ENCODE measurements around the gene NAA50. TPM values are rescaled to one million over a fixed set of nuclear protein-coding genes. Genes with fewer than 3 reads are reported as not detected.
A peak's percentile ranks its signal among the peaks of the same experiment; 100 is the strongest.

Gene NAA50
- total RNA-seq, 4 donors from 2014 or later, result 55.7 to 116 (median 82.7) TPM

- DNase-seq, result peak; percentile 21
- intact Hi-C loops (cut with DNase I; ENCODE audit: low total_unique reads), result loop anchor here (2.0 to 10.0 kb wide), 2 partner anchors 51 to 443 kb away; partner anchors contain the start of gene USF3
- H3K27ac ChIP-seq, result peak overlapping the region; percentile 95 to 99 (median 97)
- H3K4me3 ChIP-seq, result peak overlapping the region; percentile 62 to 89 (median 83)
- 2 to 6% methylated on average over 5 to 18 of the region's 18 CpGs for WGBS, 2 donors (ENCODE audit: low coverage in 1 of 2)
- no peaks in the 10 kb centered on the region for H3K9me3 ChIP-seq
- in situ Hi-C loops (cut with MboI; ENCODE audit: low pct_ligation_motif_present in 1 of 4, low pct_unique_long_range_greater_than_20kb in 1 of 4, low sequenced_read_pairs in 3 of 4), result loop anchor here in 2 of 4 donors (10.0 to 25.0 kb wide), 2 partner anchors 53 to 315 kb away; partner anchors contain the start of genes CCDC191 (in 1 of the 2), QTRT2 (in 1 of the 2) and USF3 (in 1 of the 2)
- H3K4me1 ChIP-seq, result peaks cover 18 to 66% (median 40%) of the 10 kb centered on the region in 4 donors
- peak; percentile 5 for TF ChIP-seq POLR2A (IDR thresholded peaks at IDR 0.05)
- TF ChIP-seq EP300 (IDR thresholded peaks at IDR 0.05; ENCODE audit: low read depth), result no peak
- TF ChIP-seq POLR2AphosphoS5 (IDR thresholded peaks at IDR 0.05), result no peak
- TF ChIP-seq CTCF (IDR thresholded peaks at IDR 0.05), result no peak
- H3K36me3 ChIP-seq, result no peaks in the 10 kb centered on the region
- H3K27me3 ChIP-seq, result no peaks in the 10 kb centered on the region
Measured at GRCh38 chr3:113747283-113748046, 1.4 kb upstream of the NAA50 start.

GRCh38 chr3:113746548-113747282 lies 666 bp upstream of the NAA50 start, which contains the start of gene ATP6V1A:
ATP6V1A (plus strand) TSS chr3:113747035; CDS start chr3:113778754, 31,719 bp downstream.
- peak; percentile 92 for DNase-seq
- TF ChIP-seq EP300 (IDR thresholded peaks at IDR 0.05; ENCODE audit: low read depth), result no peak
- peak; percentile 81 to 87 (median 83) for TF ChIP-seq POLR2AphosphoS5 (IDR thresholded peaks at IDR 0.05)
- peak; percentile 74 for TF ChIP-seq POLR2A (IDR thresholded peaks at IDR 0.05)
- 0 to 1% methylated on average over 12 to 33 of the region's 34 CpGs for WGBS, 2 donors (ENCODE audit: low coverage in 1 of 2)
- no peaks in the 10 kb centered on the region for H3K27me3 ChIP-seq
- H3K4me1 ChIP-seq, result peaks cover 19 to 70% (median 44%) of the 10 kb centered on the region in 4 donors
- H3K4me3 ChIP-seq, result peak within 1 kb of the TSS; percentile 75 to 89 (median 83)
- H3K36me3 ChIP-seq, result no peaks in the 10 kb centered on the region
- peak within 1 kb of the TSS; percentile 95 to 99 (median 97) for H3K27ac ChIP-seq
- intact Hi-C loops (cut with DNase I; ENCODE audit: low total_unique reads) (loop anchor here (2.0 to 10.0 kb wide), 2 partner anchors 50 to 442 kb away; partner anchors contain the start of gene USF3), in situ Hi-C loops (cut with MboI; ENCODE audit: low pct_ligation_motif_present in 1 of 4, low pct_unique_long_range_greater_than_20kb in 1 of 4, low sequenced_read_pairs in 3 of 4) (loop anchor here in 2 of 4 donors (10.0 to 25.0 kb wide), 2 partner anchors 52 to 316 kb away; partner anchors contain the start of genes CCDC191 (in 1 of the 2), QTRT2 (in 1 of the 2) and USF3 (in 1 of the 2))
- H3K9me3 ChIP-seq, result no peaks in the 10 kb centered on the region

GRCh38 chr3:113744941-113745755 lies 901 bp downstream of the NAA50 start:
- no peaks in the 10 kb centered on the region for H3K36me3 ChIP-seq
- TF ChIP-seq POLR2A (IDR thresholded peaks at IDR 0.05) (peak; percentile 36), POLR2AphosphoS5 (IDR thresholded peaks at IDR 0.05) (peak; percentile 19 to 70 (median 58)), EP300 (IDR thresholded peaks at IDR 0.05; ENCODE audit: low read depth) (no peak), CTCF (IDR thresholded peaks at IDR 0.05) (peak; percentile 37 to 72 (median 59))
- DNase-seq, result peak; percentile 81
- intact Hi-C loops (cut with DNase I; ENCODE audit: low total_unique reads) (loop anchor here (10.0 kb wide), 1 partner anchor 440 kb away; no protein-coding TSS in a partner anchor), in situ Hi-C loops (cut with MboI; ENCODE audit: low pct_ligation_motif_present in 1 of 4, low pct_unique_long_range_greater_than_20kb in 1 of 4, low sequenced_read_pairs in 3 of 4) (loop anchor here in 2 of 4 donors (10.0 to 25.0 kb wide), 2 partner anchors 50 to 317 kb away; partner anchors contain the start of genes CCDC191 (in 1 of the 2), QTRT2 (in 1 of the 2) and USF3 (in 1 of the 2))
- peak overlapping the region; percentile 75 to 89 (median 83) for H3K4me3 ChIP-seq
- peak overlapping the region; percentile 95 to 99 (median 97) for H3K27ac ChIP-seq
- H3K9me3 ChIP-seq, result no peaks in the 10 kb centered on the region
- H3K27me3 ChIP-seq, result no peaks in the 10 kb centered on the region
- peaks cover 22 to 61% (median 42%) of the 10 kb centered on the region in 4 donors for H3K4me1 ChIP-seq
- WGBS, 2 donors (ENCODE audit: low coverage in 1 of 2), result 1 to 2% methylated on average over 20 to 35 of the region's 35 CpGs
